Spleen (tissue), 11 donors: ENCODE results near the gene UAP1. TPM values are rescaled to one million over a fixed set of nuclear protein-coding genes. Genes with fewer than 3 reads are reported as not detected.
"Not testable (repeated sequence)": the region's sequence is repeated elsewhere in the genome, so short reads cannot be mapped to it uniquely, and the experiment has no call there.

Experiments used
- DNase-seq: peaks from one replicate; pipeline ENCODE4 v3.0.0-alpha.2; 2020
- H3K27ac ChIP-seq, 8 donors: fragments of 200-600 bp; sonication (generic) in 7 of 8; 1 replicate in 4 of 8; 2 replicates in 4 of 8; pipeline versions ENCODE4 v1.5.0 to v1.8.0; 2016 to 2021; ENCODE audit warnings: inconsistent platforms in 4 of 8, mild to moderate bottlenecking in 4 of 8, moderate library complexity in 1 of 8
- H3K27me3 ChIP-seq, 7 donors: fragments of 200-600 bp; sonication (generic) in 6 of 7; replicated peaks in 1 of 7; 1 replicate in 4 of 7; 2 replicates in 3 of 7; pipeline versions ENCODE4 v1.5.0 to v1.8.0; 2016 to 2021; ENCODE audit warnings: inconsistent platforms in 3 of 7, mild to moderate bottlenecking in 1 of 7
- H3K36me3 ChIP-seq, 6 donors: fragments of 200-600 bp; sonication (generic) in 5 of 6; 1 replicate in 4 of 6; 2 replicates in 2 of 6; pipeline versions ENCODE4 v1.5.0 to v1.8.0; 2016 to 2021; ENCODE audit warnings: inconsistent platforms in 2 of 6
- H3K4me1 ChIP-seq, 6 donors: fragments of 200-600 bp; sonication (generic) in 5 of 6; 1 replicate in 3 of 6; 2 replicates in 3 of 6; pipeline versions ENCODE4 v1.5.0 to v1.8.0; 2016 to 2021; ENCODE audit warnings: inconsistent platforms in 3 of 6
- H3K4me3 ChIP-seq, 8 donors: fragments of 200-600 bp; sonication (generic) in 7 of 8; 1 replicate in 4 of 8; 2 replicates in 4 of 8; pipeline versions ENCODE4 v1.5.0 to v1.8.0; 2016 to 2021; ENCODE audit warnings: inconsistent platforms in 4 of 8, mild to moderate bottlenecking in 4 of 8, moderate library complexity in 2 of 8
- H3K9me3 ChIP-seq, 8 donors: fragments of 200-600 bp; sonication (generic) in 7 of 8; 1 replicate in 4 of 8; 2 replicates in 4 of 8; pipeline versions ENCODE4 v1.5.0 to v1.8.0; 2016 to 2021; ENCODE audit warnings: inconsistent platforms in 4 of 8
- CTCF ChIP-seq, 11 experiments: fragments of 200-600 bp in 7 of 11; fragments of 450-650 bp in 4 of 11; sonication (generic) in 4 of 11; IDR thresholded peaks in 8 of 11; conservative IDR thresholded peaks in 3 of 11; 1 replicate in 7 of 11; 2 replicates in 4 of 11; pipeline versions ENCODE4 v1.4.0 to v1.8.0; 2016 to 2021; ENCODE audit warnings: antibody characterized with exemption in 11 of 11, inconsistent platforms in 4 of 11, mild to moderate bottlenecking in 1 of 11
- POLR2A ChIP-seq, 3 donors: fragments of 450-650 bp; IDR thresholded peaks; one replicate each; pipeline ENCODE4 v1.5.1; 2017; ENCODE audit warnings: antibody characterized with exemption in 3 of 3, mild to moderate bottlenecking in 1 of 3
- POLR2AphosphoS5 ChIP-seq, 3 donors: sonication (generic); formaldehyde crosslinking; IDR thresholded peaks; one replicate each; pipeline ENCODE4 v1.5.1; 2017; ENCODE audit warnings: antibody characterized with exemption in 3 of 3
- WGBS, 5 donors: extraction: QIAGEN DNeasy Blood & Tissue Kit in 3 of 5; methylation state at CpG; one replicate each; pipeline versions ENCODE4 v1.1.5 to v1.1.7; 2013 to 2018; 5-methylcytosine and 5-hydroxymethylcytosine counted together
- intact Hi-C: fragments of 100-400 bp; cut with DNase I; formaldehyde crosslinking; loops from one replicate; pipeline ENCODE4 v1.15.0; 2023; ENCODE audit warnings: low total_unique reads
- polyA plus RNA-seq, 3 donors: library from polyadenylated mRNA; stranded (reverse); fragments of 200-250 nt; gene quantifications; one replicate each; pipeline ENCODE4 v1.2.1, GENCODE V29; 2013
- total RNA-seq, 7 donors: library from RNA; depleted of rRNA in 3 of 7; stranded (reverse); fragments of >200 nt in 3 of 7; fragmentation: NEBNext Ultra II Directional in 4 of 7; extraction: Animal tissue kit (Norgen Biotek cat#: 25700) in 4 of 7; gene quantifications; one replicate each; pipeline versions ENCODE4 v1.1.0 to v1.2.1, GENCODE V29; 2016 to 2021
- donor health status: healthy with polysubstance abuse.
- donor health status: DM: no; HTN: no; CAD: no; lungs with moderate emphysema.
- donor health status: DM: no; HTN: no; CAD: no.
- donor health status: Bipolar disorder and iron deficiency.
- donor health status: healthy.
- donor health status: DM: no; HTN: no; CAD: no.
- donor health status: DM: yes; HTN: yes; CAD: no.

The UAP1 gene
- total and polyA plus RNA-seq, 10 donors: 13.1 to 48.3 (median 21.2) TPM

- H3K4me1 ChIP-seq: no peaks in the 10 kb centered on the region
- H3K9me3 ChIP-seq: no peaks in the 10 kb centered on the region
- no peak overlapping the region for H3K4me3 ChIP-seq
- intact Hi-C loops: no loop called here
- H3K27ac ChIP-seq: no peak overlapping the region
- 86 to 93% (median 91%) methylated on average over 4 of the region's 4 CpGs for WGBS, 5 donors
- H3K36me3 ChIP-seq: peaks cover 0 to 59% (median 10%) of the 10 kb centered on the region in 6 donors
- no peak for DNase-seq
- TF ChIP-seq POLR2A (IDR thresholded peaks at IDR 0.05) (no peak), POLR2AphosphoS5 (IDR thresholded peaks at IDR 0.05) (no peak), CTCF (IDR thresholded peaks at IDR 0.05 in 8 of 11, conservative IDR thresholded peaks at IDR 0.05 in 3 of 11) (no peak)
- no peaks in the 10 kb centered on the region for H3K27me3 ChIP-seq
These were observed 16.7 kb downstream of the UAP1 start for GRCh38 chr1:162578071-162578700.

GRCh38 chr1:162578936-162579335, 17.4 kb downstream of the UAP1 start:
- H3K4me1 ChIP-seq: no peaks in the 10 kb centered on the region
- no peaks in the 10 kb centered on the region for H3K9me3 ChIP-seq
- no peak for TF ChIP-seq CTCF (IDR thresholded peaks at IDR 0.05 in 8 of 11, conservative IDR thresholded peaks at IDR 0.05 in 3 of 11)
- TF ChIP-seq POLR2AphosphoS5 (IDR thresholded peaks at IDR 0.05): no peak
- TF ChIP-seq POLR2A (IDR thresholded peaks at IDR 0.05): no peak
- no peaks in the 10 kb centered on the region for H3K27me3 ChIP-seq
- 85 to 95% (median 93%) methylated on average over 1 of the region's 1 CpG for WGBS, 5 donors
- no peak for DNase-seq
- intact Hi-C loops: no loop called here
- no peak overlapping the region for H3K4me3 ChIP-seq
- H3K36me3 ChIP-seq: peaks cover 0 to 66% (median 12%) of the 10 kb centered on the region in 6 donors
- no peak overlapping the region for H3K27ac ChIP-seq

DNA sequence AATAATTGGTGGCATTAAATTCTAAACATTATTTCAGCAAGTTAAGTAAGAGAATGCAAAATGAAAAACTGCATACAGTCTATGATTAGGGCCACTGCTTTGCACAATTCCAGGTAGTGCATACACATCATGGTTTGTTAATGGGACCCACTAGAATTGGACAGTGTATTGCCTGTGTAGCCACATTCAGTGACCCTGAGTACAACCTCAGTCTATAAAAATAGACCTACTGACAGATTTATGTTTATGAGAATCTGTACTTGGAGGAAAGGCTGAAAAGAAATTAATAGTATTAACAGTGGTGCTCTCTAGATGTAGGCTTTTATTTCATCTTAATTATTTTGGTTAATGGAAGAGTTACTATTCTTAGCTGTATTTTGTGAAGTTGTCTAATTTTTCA, 18.8 kb downstream of the UAP1 start:
- H3K36me3 ChIP-seq: peaks cover 0 to 80% (median 14%) of the 10 kb centered on the region in 6 donors
- TF ChIP-seq POLR2AphosphoS5 (IDR thresholded peaks at IDR 0.05) (no peak), POLR2A (IDR thresholded peaks at IDR 0.05) (no peak), CTCF (IDR thresholded peaks at IDR 0.05 in 8 of 11, conservative IDR thresholded peaks at IDR 0.05 in 3 of 11) (no peak)
- H3K4me3 ChIP-seq: no peak overlapping the region
- no peaks in the 10 kb centered on the region for H3K27me3 ChIP-seq
- no peaks in the 10 kb centered on the region for H3K4me1 ChIP-seq
- H3K9me3 ChIP-seq: no peaks in the 10 kb centered on the region
- DNase-seq: no peak
- no peak overlapping the region for H3K27ac ChIP-seq
- intact Hi-C loops: no loop called here

- H3K27ac ChIP-seq, DNase-seq, H3K9me3 ChIP-seq, H3K4me1 ChIP-seq, intact Hi-C loops, H3K4me3 ChIP-seq, H3K27me3 ChIP-seq: not testable (repeated sequence)
- 79 to 96% (median 94%) methylated on average over 6 of the region's 6 CpGs for WGBS, 5 donors
- H3K36me3 ChIP-seq: peaks cover 0 to 88% (median 19%) of the 10 kb centered on the region in 6 donors
These were observed 21.4 kb downstream of the UAP1 start for GRCh38 chr1:162582901-162583300.

GRCh38 chr1:162585101-162585500, 23.6 kb downstream of the UAP1 start:
- H3K27me3 ChIP-seq, H3K4me3 ChIP-seq, H3K9me3 ChIP-seq, intact Hi-C loops, DNase-seq, H3K27ac ChIP-seq, H3K4me1 ChIP-seq: not testable (repeated sequence)
- WGBS, 5 donors: 94 to 100% (median 97%) methylated on average over 4 of the region's 4 CpGs
- peaks cover 0 to 86% (median 23%) of the 10 kb centered on the region in 6 donors for H3K36me3 ChIP-seq
